GM21529 (cell line): ENCODE data around the gene ALDH1L2.

Experiments
- ATAC-seq: cut with Tn5 transposase; IDR thresholded peaks from one replicate; pipeline ENCODE4 v1.9.1; 2021; ENCODE audit not compliant: unreplicated experiment

The ALDH1L2 gene

DNA sequence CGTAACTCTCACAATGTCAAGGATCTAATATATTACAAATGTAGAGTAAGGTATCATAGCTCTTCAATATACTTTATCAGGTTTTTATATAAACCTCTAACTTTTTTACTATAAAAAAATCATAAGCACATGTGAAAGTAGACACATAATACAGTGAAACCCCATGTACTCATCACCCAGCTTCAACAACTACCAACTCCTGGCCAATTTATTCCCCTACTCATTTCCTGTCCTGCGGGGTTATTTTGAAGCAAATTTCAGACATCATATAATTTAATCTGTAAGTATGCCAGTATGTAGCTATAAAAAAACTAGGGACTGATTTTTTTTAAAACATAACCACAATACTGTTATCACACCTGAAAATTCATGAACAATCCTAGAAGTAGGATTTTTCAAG, 50.4 kb downstream of the ALDH1L2 start:
- no peak for ATAC-seq

DNA sequence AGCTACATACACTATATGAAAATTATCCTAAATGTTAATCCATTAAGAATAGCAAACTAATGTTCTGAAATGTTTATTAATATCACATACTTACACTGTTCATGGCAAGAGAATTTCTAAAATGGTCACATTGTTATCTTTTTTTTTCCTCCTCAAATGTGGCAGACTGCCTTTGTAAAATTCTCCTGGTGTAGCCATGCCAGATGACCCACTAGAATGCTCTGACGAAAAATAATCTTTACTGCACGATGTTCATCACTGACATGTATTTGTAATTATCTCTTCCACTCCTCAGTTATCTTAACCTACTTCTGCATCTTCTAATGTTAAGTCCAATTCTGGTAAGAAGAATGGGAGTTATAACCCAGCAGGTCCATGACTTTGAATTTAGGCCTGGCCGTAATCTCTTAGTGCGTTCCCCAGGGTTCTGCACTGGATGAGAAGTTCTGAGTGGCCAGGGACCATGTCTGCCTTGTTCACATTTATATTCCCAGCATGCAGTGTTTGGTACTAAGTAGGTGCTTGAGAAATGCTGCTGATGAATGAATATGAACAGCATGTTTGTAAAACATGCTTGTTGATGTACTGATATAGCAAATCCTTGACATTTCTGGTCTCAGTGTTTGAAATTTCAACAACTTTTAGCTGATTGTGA, 51.4 kb downstream of the ALDH1L2 start:
- no peak for ATAC-seq

DNA sequence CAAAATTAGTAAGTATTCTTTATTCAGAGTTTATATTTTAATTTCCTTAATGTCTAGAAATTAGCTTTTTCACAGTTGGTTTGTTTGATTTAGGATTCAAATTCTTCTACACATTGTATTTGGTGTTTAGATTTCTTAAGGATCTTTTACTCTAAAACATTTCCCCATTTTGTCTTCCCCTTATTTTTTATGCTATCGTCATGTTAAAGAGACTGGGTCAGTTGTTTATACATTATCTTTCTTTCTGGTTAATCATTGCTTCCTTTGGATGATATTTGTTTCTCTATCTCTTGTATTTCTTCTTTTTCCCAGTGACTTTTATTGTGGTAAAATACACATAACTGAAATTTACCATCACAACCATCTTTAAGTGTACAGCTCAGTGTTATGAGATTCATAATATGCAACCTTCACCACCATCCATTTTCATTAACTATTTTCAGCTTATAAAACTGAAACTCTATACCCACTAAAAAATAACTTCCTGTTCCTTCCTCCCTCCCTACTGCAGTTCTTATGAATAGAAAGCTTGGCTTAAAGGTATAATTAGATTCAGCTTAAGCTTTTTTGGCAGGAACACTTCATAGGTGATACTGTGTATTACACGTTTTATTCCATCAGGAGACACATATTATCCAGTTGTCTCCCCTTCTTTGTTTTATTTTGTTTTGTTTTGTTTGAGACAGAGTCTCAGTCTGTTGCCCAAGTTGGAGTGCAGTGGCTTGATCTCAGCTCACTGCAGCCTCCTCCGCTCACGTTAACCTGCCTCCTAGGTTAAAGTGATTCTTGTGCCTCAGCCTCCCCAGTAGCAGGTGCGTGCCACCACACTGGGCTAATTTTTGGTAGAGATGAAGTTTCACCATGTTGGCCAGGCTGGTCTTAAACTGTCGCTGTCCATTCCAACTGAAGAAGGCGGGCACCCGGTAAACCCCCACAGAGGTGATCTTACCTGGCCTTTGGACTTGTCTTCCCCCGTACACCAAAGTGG, 53.1 kb downstream of the ALDH1L2 start:
- peak; percentile 91 for ATAC-seq

DNA sequence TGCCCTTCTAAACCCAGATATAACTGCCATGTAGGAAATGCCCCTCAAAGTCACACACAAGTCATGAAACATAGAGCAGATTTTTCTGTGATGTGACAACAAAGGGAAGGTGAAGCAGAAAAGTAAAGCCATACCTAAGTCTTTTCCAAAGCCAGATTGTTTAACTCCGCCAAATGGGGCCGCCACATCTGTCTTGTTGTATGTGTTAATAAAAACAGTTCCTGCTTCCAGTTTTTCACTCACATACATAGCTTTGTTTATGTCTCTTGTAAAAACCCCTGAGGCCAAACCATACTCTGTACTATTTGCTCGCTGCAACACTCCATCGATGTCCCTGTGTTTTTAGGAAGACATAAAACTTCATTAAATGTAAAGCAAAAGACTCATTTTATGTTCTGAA, 57.8 kb downstream of the ALDH1L2 start:
- no peak for ATAC-seq

DNA sequence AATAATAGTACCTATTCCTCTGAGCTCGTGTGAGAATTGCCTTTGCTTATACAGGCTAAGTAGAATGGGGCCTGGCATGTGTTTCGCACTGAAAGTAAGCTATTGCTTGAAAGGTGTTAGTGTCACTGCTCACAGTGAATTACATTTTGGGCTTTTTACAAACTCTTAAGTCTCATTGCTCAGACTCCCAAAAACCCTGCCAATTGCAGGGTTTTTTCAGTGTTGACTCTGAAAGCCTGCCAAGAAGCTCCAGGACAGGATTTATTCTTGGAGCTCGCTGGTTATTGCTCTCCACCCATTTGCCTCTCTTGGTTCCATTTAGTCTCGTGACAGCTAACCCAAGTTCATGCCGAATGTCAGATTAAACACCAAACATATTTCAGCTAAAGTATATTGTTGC, 58.4 kb downstream of the ALDH1L2 start:
- no peak for ATAC-seq

DNA sequence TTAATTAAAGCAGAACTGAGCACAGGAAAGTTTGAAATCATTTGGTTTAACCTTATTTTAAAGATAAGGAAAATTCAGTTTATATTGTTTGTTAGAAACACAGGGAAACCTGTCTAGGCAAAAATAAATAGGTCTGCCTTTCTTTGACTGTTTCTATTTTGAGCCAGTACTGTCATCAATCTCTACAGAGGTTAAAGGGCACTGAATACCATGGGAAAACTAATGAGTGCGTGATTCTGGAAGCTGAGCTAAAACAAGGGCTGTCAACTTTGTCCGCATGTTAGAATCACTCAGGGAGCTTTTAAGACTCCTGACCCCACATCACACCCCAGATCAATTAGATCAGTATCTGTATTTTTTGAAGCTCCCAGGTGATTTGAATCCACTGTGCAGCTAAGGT, 59.3 kb downstream of the ALDH1L2 start:
- ATAC-seq, result no peak

DNA sequence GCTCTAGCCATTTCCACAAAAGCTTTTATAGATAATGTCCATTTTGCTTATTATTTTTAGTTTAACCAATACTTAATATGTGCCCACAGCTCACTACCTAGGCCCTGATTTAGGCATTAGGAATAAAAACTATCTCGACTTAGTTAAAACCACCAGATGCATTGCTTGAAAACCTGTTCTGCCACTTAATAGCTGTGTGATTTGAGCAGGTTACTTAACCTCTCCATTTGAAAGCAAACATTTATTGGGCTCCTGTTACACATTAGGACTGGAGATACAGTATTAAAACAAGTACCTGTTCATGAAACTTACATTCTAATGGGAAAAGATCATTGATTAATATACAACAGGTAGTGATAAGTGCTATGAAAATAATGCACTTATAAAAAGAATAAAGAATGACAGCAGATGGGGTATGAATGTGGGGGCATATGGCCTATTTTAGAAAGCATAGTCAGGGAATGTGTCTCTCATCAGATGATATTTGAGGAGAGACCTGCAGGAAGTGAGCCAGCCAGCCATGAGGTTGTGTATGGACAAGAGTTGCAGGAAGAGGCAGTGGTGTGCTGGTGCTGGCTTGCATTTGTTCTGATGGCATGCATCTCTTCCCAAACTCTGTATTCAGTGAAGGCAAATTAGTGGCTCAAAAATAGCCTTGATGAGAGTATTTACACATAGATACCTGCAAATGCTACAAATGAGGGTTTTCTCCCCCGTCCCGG, 63.9 kb downstream of the ALDH1L2 start:
- ATAC-seq, result no peak

DNA sequence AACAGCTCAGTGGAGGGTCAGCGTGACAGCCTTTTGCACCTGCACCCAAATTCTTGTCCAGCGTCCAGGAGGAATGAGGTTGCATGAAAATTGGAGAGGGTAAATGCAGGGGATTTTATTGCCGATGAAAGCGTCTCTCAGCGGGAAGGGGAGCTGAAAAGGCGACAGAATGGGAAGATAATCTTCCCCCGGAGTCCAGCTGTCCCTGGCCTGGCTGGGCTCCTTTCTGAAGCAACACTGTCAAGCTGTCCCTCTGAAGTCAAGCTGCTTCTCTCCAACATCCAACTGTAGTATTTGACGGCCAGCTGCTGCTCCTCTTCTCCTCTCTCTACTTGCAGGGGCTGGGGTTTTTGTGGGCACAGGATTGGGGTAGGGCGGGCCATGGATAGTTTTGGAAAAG, 65.5 kb downstream of the ALDH1L2 start:
- ATAC-seq, result no peak

DNA sequence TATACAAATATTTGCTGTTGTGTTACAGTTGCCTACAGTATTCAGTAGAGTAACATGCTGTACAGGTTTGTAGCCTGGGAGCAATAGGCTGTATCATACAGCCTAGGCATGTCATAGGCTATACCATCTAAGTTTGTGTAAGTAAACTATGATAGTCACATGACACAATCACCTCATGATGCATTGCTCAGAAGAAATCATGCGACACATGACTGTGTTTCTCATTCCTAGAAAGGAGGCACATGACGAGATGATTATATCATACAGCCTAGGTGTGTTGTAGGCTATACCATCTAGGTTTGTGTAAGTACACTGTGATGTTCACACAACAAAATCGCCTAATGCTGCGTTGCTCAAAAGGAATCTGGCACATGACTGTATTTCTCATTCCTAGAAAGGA, 66.2 kb downstream of the ALDH1L2 start:
- ATAC-seq, result no peak

DNA sequence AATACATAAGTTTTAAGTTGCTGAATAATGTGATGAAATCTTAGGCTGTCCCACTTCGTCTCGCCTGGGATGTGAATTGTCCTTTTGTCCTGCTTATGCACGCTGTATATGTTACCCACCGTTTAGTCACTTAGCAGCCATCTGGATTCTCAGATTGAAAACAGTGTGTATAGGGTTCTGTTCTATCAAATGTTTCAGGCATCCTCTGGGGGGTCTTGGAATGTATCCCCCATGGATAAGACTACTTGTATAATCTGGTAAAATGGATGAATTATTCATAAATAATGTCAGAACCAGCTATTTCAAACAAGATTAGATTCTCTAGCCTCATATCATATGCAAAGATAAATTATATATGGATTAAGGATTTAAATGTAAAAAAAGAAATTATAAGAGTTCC, 68.7 kb downstream of the ALDH1L2 start:
- no peak for ATAC-seq

DNA sequence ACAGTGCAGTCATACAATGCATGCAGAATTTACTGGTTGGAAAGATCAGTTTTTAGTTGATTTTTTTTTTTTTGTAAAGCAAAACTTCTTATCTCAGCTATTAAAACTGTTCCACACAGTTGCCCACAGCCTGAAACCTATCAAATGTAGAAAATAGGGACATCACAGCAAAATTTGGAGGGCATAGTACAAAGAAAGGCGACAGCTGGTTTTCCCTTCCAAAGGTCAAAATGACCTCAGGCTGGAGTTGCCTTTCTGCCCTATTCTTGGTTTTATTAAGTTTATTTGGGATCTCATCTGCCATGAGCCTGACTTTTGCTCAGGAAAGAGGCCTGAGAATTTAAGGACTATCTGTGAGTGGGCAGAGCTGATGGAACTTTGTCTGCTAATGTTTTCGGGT, 69.7 kb downstream of the ALDH1L2 start:
- ATAC-seq, result no peak

DNA sequence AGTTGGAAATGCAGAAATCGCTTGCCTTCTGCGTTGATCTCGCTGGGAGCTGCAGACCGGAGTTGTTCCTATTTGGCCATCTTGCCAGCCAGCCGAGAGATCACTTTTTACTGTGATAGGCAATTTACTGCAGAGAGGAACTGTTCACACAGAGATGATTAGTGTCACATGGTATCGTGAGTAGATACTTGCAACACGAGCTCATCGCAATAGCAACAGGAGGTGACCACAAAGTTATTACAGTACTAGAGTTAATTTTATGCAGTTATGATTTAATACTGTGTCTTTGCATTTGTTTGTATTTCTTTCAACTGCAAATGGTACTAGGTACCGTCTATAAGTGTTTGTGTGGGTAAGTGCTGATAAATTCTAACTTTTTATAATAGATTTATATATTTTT, 70.4 kb downstream of the ALDH1L2 start:
- no peak for ATAC-seq

DNA sequence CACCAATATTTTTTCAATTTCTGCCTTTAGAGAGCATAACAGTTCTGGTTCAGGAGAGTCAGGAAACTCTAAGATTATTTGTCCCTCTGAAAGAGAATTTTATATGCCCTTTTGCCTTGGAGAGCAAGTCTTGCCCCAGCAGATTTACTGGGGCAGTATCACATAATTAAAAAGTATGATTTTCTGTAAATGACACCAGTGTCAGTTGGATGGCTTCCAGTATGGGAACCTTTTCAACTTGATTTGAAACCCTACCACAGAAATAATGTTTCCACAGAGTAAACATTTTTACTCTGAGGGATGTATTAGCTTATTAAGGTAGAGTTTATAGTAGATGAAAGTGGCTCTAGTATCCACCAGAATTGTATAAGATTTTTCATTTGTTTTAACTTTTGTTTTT, 82.8 kb downstream of the ALDH1L2 start:
- ATAC-seq, result no peak

DNA sequence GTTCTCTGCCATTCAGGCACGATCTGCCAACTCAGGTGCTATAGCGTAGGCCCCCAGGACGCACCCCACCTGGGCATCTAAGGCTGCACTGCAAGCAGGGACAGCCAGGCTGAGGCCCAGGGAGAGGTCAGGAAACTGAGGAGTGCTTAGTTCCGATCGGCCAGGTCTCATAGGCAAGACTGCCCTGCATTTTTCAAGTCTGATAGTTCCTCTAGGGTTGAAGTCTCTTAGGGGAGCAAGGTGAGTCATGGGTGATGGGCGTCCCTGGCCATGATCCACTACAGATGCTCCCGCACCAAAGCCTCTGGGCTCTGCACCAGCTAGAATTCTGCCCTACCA, 84.9 kb downstream of the ALDH1L2 start:
- ATAC-seq, result no peak

DNA sequence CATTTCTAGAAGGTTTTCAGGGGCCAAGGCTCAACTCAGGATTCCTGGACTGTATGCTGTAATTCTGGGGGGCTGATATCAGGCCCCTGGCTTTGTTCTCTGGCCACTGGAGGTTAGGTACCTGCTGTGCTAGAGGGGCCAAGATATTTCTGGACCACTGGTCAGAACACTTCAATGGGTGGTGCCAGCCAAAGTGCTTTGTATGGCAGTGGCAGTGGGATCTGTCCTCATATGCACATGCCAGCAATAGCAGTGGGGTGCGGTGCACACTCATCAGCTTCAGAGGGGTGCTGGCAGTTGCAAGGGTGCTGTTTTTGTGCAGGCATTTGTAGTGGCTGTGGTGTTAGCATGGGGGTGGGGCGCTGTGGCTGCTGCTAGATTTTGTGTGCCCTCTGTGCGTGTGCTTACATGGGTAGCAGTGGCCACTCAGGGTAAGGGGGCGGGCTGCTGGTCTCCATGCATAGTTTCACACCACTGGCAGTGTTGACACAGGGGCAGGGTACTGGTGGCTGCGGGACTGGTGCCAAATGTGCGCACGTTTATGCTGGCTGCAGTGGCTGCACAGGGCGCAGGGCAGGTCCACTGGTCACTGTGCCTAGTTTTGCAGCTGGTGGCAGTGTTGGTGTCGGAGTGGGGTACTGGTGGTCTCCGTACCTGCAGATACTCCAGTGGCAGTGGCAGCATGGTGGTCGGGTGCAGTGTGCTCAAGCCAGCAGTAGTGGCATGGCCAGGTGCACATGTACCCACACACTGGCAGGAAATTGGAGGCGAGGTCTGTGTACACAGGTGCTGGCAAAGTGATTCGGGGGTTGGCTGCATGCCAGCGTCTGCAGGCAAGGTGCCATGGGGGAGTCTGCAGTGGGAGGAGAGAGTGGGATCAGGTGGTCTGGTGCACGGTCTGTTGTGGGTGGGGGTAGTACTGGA, 85.6 kb downstream of the ALDH1L2 start:
- no peak for ATAC-seq

DNA sequence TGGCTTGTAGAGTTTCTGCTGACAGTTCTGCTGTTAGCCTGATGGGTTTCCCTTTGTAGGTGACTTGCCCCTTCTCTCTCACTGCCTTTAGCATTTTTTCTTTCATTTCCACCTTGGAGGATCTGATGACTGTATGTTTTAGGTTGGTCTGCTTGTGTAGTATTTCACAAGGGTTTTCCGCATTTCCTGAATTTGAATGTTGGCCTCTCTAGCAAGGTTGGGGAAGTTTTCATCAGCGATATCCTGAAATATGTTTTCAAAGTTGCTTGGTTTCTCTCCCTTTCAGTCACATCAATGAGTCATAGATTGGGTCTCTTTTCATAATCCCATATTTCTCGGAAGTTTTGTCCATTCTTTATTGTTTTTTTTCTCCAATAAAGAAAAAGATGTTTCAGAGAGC, 86.7 kb downstream of the ALDH1L2 start:
- ATAC-seq, result no peak

DNA sequence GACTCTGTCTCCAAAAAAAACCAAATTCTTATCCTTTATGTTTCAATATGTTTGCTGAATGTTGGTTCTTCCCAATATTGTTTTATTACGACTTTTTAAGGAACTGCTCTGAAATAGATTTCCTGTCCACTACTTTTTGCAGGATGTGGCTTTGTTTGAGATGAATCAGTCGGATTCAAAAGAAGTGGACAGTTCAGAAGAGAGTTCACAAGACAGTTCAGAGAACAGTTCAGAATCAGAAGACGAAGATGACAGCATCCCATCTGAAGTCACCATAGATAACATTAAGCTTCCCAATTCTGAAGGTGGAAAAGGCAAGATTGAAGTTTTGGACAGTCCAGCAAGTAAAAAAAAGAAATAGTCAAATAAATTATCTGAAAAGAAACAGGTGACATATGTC, 89.9 kb downstream of the ALDH1L2 start:
- no peak for ATAC-seq

DNA sequence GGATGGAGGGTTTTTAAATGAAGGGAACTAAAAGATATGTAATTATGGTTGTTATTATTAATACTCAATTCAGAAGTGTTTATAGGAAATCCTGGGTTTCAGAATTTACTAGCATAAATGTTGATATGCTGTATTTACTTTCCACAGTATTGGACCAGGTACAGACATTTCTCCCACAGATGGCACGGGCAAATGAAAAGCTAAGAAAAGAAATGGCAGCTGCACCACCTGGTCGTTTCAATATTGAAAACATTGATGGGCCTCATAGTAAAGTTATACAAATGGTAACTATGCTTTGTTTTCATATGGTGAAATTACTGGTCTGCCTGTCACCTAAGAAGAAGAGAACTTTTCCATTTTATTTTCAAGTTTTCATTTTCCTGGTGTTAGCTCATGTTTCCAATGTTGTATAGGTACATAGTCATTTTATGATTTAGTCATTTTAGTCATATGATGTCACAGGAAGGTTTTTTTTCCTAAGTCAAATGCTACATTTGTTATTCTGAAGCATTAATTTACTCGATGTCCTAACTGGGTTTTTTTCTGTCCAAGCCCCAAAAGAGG, 92.6 kb downstream of the ALDH1L2 start:
- ATAC-seq, result no peak

DNA sequence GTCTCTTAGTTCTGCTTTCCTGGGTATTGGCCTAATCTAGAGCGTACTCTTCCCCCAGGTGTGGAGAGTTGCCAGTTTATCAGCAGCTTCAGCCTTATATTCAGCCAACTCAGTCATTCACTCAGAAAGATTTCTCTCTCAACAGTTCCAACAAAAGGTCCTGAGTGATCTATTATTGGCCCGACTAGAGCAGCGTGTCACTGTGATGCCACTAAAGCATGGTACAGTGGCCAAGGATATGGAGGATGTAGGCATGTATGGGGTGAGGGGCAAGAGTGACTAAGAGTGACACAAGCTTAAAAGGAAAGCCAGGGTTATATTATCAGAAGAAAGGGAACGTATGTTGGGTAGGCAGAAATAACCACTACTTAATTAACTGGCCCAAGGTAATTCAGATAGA, 93.3 kb downstream of the ALDH1L2 start:
- no peak for ATAC-seq
